Measurements from ENCODE around the gene UNC80.

DNA sequence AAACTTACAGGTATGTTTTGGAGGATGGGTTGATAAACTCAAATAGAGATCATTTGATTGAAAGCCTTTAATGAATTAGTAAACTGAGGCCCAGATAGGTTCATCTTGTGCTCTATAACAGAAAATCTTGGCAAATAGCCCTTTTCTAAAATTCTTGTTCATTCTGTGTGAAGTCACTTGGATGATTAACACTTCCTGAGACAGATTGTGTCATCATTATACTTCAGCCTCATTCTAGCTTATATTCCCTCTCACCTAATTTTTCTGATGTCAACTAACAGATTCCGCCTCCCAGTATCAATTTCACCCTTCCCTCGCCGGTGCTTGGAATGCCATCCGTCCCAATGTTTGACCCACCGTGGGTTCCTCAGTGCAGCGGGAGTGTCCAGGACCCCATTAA lies 146.6 kb downstream of the UNC80 start:
- TF ChIP-seq, protein P1, sequence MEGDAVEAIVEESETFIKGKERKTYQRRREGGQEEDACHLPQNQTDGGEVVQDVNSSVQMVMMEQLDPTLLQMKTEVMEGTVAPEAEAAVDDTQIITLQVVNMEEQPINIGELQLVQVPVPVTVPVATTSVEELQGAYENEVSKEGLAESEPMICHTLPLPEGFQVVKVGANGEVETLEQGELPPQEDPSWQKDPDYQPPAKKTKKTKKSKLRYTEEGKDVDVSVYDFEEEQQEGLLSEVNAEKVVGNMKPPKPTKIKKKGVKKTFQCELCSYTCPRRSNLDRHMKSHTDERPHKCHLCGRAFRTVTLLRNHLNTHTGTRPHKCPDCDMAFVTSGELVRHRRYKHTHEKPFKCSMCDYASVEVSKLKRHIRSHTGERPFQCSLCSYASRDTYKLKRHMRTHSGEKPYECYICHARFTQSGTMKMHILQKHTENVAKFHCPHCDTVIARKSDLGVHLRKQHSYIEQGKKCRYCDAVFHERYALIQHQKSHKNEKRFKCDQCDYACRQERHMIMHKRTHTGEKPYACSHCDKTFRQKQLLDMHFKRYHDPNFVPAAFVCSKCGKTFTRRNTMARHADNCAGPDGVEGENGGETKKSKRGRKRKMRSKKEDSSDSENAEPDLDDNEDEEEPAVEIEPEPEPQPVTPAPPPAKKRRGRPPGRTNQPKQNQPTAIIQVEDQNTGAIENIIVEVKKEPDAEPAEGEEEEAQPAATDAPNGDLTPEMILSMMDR (conservative IDR thresholded peaks at IDR 0.05): no peak
- TF ChIP-seq EZH2 (IDR thresholded peaks at IDR 0.05; ENCODE audit: low read depth): no peak

Measured in PC-9 (cell line).